Uterus (tissue), 4 donors: ENCODE data around the gene KCNC1. TPM values are rescaled to one million over a fixed set of nuclear protein-coding genes. Genes with fewer than 3 reads are reported as not detected.

ENCODE experiments used
- DNase-seq, 2 donors: peaks; one replicate each; pipeline ENCODE4 v3.0.0-alpha.2; 2019 to 2020
- H3K27ac ChIP-seq, 2 donors: fragments of 200-600 bp; sonication (generic); 1 replicate in 1 of 2; 2 replicates in 1 of 2; pipeline ENCODE4 v1.5.1; 2016 to 2018
- H3K27me3 ChIP-seq, 2 donors: fragments of 200-600 bp; sonication (generic); one replicate each; pipeline ENCODE4 v1.5.1; 2018 to 2019; ENCODE audit warnings: control low read depth in 1 of 2
- H3K36me3 ChIP-seq, 2 donors: fragments of 200-600 bp; sonication (generic); one replicate each; pipeline ENCODE4 v1.5.1; 2019; ENCODE audit warnings: control low read depth in 1 of 2
- H3K4me1 ChIP-seq, 2 donors: fragments of 200-600 bp; sonication (generic); one replicate each; pipeline ENCODE4 v1.5.1; 2018 to 2019; ENCODE audit warnings: control low read depth in 1 of 2
- H3K4me3 ChIP-seq, 2 donors: fragments of 200-600 bp; sonication (generic); 1 replicate in 1 of 2; 2 replicates in 1 of 2; pipeline ENCODE4 v1.5.1; 2018 to 2019; ENCODE audit warnings: mild to moderate bottlenecking in 1 of 2
- H3K9me3 ChIP-seq, 2 donors: fragments of 200-600 bp; sonication (generic); one replicate each; pipeline ENCODE4 v1.5.1; 2019; ENCODE audit warnings: control low read depth in 1 of 2
- CTCF ChIP-seq, 4 experiments: fragments of 200-600 bp in 2 of 4; fragments of 450-650 bp in 2 of 4; sonication (generic) in 2 of 4; IDR thresholded peaks; one replicate each; pipeline ENCODE4 v1.5.1; 2016 to 2019; ENCODE audit warnings: antibody characterized with exemption in 4 of 4, mild to moderate bottlenecking in 2 of 4, moderate library complexity in 1 of 4
- POLR2A ChIP-seq, 2 donors: fragments of 450-650 bp; IDR thresholded peaks; one replicate each; pipeline ENCODE4 v1.6.1; 2016; ENCODE audit warnings: antibody characterized with exemption in 2 of 2, mild to moderate bottlenecking in 1 of 2, moderate library complexity in 1 of 2
- intact Hi-C: fragments of 100-400 bp; cut with DNase I; formaldehyde crosslinking; loops from one replicate; pipeline ENCODE4 v1.15.1; 2023; ENCODE audit warnings: low total_unique reads
- total RNA-seq, 4 donors: library from RNA; depleted of rRNA in 3 of 4; stranded (reverse); fragments of >200 nt in 3 of 4; gene quantifications; one replicate each; pipeline versions ENCODE4 v1.1.0 to v1.2.4, GENCODE V29; 2014 to 2023
- donor health status: DM: yes; HTN: yes; CAD: no.

Gene KCNC1
- total RNA-seq, 4 donors from 2014 or later = 0.41 TPM; not detected in 3

- Histone ChIP-seq H3K27ac (no peak overlapping the region), H3K9me3 (no peaks in the 10 kb centered on the region), H3K27me3 (no peaks in the 10 kb centered on the region), H3K36me3 (no peaks in the 10 kb centered on the region), H3K4me3 (no peak overlapping the region), H3K4me1 (no peaks in the 10 kb centered on the region)
- intact Hi-C loops = no loop called here
- DNase-seq = no peak
- no peak for TF ChIP-seq POLR2A (IDR thresholded peaks at IDR 0.05)
- TF ChIP-seq CTCF (IDR thresholded peaks at IDR 0.05) = no peak
Observed at GRCh38 chr11:17790453-17790852, 55.9 kb downstream of the KCNC1 start.

DNA sequence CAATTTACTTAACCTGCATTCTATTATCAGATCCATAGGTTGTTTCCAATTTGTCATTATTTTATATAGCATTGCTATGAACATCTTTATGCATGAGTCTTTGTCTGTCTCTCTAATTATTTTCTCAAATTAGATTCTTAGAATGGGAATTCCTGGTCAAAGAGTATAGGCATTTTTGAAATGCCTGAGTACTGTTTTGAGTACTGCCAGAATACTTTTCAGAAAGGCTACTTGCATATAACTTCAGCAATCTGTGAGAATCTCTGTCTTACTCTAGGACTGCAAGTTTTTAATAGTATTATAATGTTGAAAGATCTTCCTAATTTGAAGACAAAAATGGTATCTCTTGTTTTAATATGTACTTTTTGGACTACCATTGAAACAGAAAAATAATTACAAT is 56.6 kb downstream of the KCNC1 start:
- Histone ChIP-seq H3K27me3 (no peaks in the 10 kb centered on the region), H3K9me3 (no peaks in the 10 kb centered on the region), H3K27ac (no peak overlapping the region), H3K36me3 (no peaks in the 10 kb centered on the region), H3K4me1 (no peaks in the 10 kb centered on the region), H3K4me3 (no peak overlapping the region)
- intact Hi-C loops = no loop called here
- TF ChIP-seq POLR2A (IDR thresholded peaks at IDR 0.05) (no peak), CTCF (IDR thresholded peaks at IDR 0.05) (no peak)
- DNase-seq = no peak

- Histone ChIP-seq H3K27me3 (no peaks in the 10 kb centered on the region), H3K4me3 (no peak overlapping the region), H3K9me3 (no peaks in the 10 kb centered on the region), H3K4me1 (no peaks in the 10 kb centered on the region), H3K36me3 (no peaks in the 10 kb centered on the region), H3K27ac (no peak overlapping the region)
- TF ChIP-seq CTCF (IDR thresholded peaks at IDR 0.05) (no peak), POLR2A (IDR thresholded peaks at IDR 0.05) (no peak)
- no peak for DNase-seq
- intact Hi-C loops = no loop called here
Observed at GRCh38 chr11:17792161-17792560, 57.6 kb downstream of the KCNC1 start.

- Histone ChIP-seq H3K27ac (no peak overlapping the region), H3K9me3 (no peaks in the 10 kb centered on the region), H3K4me3 (no peak overlapping the region), H3K36me3 (no peaks in the 10 kb centered on the region), H3K4me1 (no peaks in the 10 kb centered on the region), H3K27me3 (no peaks in the 10 kb centered on the region)
- no peak for DNase-seq
- intact Hi-C loops = no loop called here
- no peak for TF ChIP-seq CTCF (IDR thresholded peaks at IDR 0.05)
- TF ChIP-seq POLR2A (IDR thresholded peaks at IDR 0.05) = no peak
Observed at GRCh38 chr11:17793642-17794170, 59.1 kb downstream of the KCNC1 start.

- H3K4me1 ChIP-seq = no peaks in the 10 kb centered on the region
- no peak overlapping the region for H3K27ac ChIP-seq
- H3K27me3 ChIP-seq = no peaks in the 10 kb centered on the region
- no peaks in the 10 kb centered on the region for H3K36me3 ChIP-seq
- intact Hi-C loops = no loop called here
- no peaks in the 10 kb centered on the region for H3K9me3 ChIP-seq
- H3K4me3 ChIP-seq = no peak overlapping the region
- TF ChIP-seq POLR2A (IDR thresholded peaks at IDR 0.05) (no peak), CTCF (IDR thresholded peaks at IDR 0.05) (no peak)
- DNase-seq = no peak
Observed at GRCh38 chr11:17794981-17795380, 60.4 kb downstream of the KCNC1 start.
